Vagina (tissue), 2 donors: ENCODE results near the gene KRT14. TPM values are rescaled to one million over a fixed set of nuclear protein-coding genes. Genes with fewer than 3 reads are reported as not detected.

ENCODE experiments used
- DNase-seq, 2 donors: peaks; one replicate each; pipeline ENCODE4 v3.0.0-alpha.2; 2017; ENCODE audit errors: extremely low spot score in 2 of 2
- H3K27ac ChIP-seq: fragments of 200-600 bp; sonication (generic); one replicate; pipeline ENCODE4 v1.5.1; 2019
- H3K27me3 ChIP-seq: fragments of 200-600 bp; sonication (generic); one replicate; pipeline ENCODE4 v1.5.1; 2019
- H3K36me3 ChIP-seq, 2 donors: fragments of 200-600 bp; sonication (generic); one replicate each; pipeline ENCODE4 v1.5.1; 2017 to 2019
- H3K4me1 ChIP-seq: fragments of 200-600 bp; sonication (generic); one replicate; pipeline ENCODE4 v1.5.1; 2019
- H3K4me3 ChIP-seq, 2 donors: fragments of 200-600 bp; sonication (generic); 1 replicate in 1 of 2; 2 replicates in 1 of 2; pipeline ENCODE4 v1.5.1; 2016 to 2019
- H3K9me3 ChIP-seq: fragments of 200-600 bp; sonication (generic); one replicate; pipeline ENCODE4 v1.5.1; 2019
- POLR2A ChIP-seq, 2 donors: fragments of 450-650 bp; IDR thresholded peaks; one replicate each; pipeline ENCODE4 v1.6.1; 2017; ENCODE audit warnings: antibody characterized with exemption in 2 of 2, mild to moderate bottlenecking in 2 of 2, moderate library complexity in 2 of 2
- POLR2AphosphoS5 ChIP-seq, 2 donors: sonication (generic); formaldehyde crosslinking; IDR thresholded peaks; one replicate each; pipeline ENCODE4 v1.9.0; 2017; ENCODE audit warnings: antibody characterized with exemption in 2 of 2, mild to moderate bottlenecking in 2 of 2, low read depth in 1 of 2; ENCODE audit not compliant: insufficient read depth in 1 of 2
- intact Hi-C: fragments of 100-400 bp; cut with DNase I; formaldehyde crosslinking; loops from one replicate; pipeline ENCODE4 v1.15.1; 2023
- total RNA-seq: library from RNA; depleted of rRNA; stranded (reverse); fragments of >200 nt; gene quantifications from one replicate; pipeline ENCODE4 v1.2.3, GENCODE V29; 2016
- TF ChIP-seq, protein P1 (sequence below), 3 experiments: fragments of 450-650 bp in 2 of 3; fragments of 200-600 bp in 1 of 3; sonication (generic) in 1 of 3; IDR thresholded peaks; one replicate each; pipeline ENCODE4 v1.5.1; 2017 to 2019; ENCODE audit warnings: antibody characterized with exemption in 3 of 3, mild to moderate bottlenecking in 2 of 3, moderate library complexity in 2 of 3

KRT14 gene
- total RNA-seq, 1 donor from 2014 or later: 1,546 TPM

DNA sequence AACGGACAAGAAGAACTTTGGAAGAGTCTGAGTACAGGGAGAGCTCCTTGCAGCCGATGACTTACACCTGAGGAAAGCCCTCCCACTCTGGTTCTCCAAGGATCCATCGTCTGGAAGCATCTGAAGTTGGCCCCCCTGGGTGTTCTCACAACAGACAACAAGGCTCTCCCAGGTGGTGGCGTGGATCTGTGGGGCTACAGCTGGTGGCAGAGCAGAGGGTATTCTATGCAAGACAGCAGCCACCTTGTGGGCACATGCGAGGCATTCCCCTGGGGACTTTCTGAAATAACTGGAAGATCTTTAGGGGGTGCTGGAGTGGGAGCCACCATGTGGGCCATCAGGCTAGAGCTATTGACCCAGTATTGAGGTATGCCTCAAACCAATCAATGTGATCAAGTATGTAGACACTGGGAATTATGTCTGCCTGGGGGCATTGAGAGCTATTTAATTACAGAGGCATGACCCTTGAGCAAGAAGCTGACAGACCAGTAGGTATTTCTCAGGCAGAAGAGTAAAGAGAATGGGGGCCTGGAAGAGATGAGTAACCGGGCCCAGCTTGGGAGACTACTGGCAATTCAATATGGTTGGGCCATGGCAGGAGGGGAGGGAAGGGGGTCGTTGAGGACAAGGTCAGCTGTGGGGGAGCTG is 51.7 kb downstream of the KRT14 start:
- Histone ChIP-seq H3K36me3 (no peaks in the 10 kb centered on the region), H3K4me1 (peaks cover 24% of the 10 kb centered on the region), H3K4me3 (no peak overlapping the region), H3K9me3 (no peaks in the 10 kb centered on the region), H3K27ac (no peak overlapping the region), H3K27me3 (no peaks in the 10 kb centered on the region)
- intact Hi-C loops: no loop called here
- TF ChIP-seq, protein P1, sequence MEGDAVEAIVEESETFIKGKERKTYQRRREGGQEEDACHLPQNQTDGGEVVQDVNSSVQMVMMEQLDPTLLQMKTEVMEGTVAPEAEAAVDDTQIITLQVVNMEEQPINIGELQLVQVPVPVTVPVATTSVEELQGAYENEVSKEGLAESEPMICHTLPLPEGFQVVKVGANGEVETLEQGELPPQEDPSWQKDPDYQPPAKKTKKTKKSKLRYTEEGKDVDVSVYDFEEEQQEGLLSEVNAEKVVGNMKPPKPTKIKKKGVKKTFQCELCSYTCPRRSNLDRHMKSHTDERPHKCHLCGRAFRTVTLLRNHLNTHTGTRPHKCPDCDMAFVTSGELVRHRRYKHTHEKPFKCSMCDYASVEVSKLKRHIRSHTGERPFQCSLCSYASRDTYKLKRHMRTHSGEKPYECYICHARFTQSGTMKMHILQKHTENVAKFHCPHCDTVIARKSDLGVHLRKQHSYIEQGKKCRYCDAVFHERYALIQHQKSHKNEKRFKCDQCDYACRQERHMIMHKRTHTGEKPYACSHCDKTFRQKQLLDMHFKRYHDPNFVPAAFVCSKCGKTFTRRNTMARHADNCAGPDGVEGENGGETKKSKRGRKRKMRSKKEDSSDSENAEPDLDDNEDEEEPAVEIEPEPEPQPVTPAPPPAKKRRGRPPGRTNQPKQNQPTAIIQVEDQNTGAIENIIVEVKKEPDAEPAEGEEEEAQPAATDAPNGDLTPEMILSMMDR (IDR thresholded peaks at IDR 0.05): no peak
- TF ChIP-seq POLR2A (IDR thresholded peaks at IDR 0.05): no peak
- TF ChIP-seq POLR2AphosphoS5 (IDR thresholded peaks at IDR 0.05; ENCODE audit: insufficient read depth in 1 of 2, low read depth in 1 of 2): no peak
- DNase-seq: no peak

DNA sequence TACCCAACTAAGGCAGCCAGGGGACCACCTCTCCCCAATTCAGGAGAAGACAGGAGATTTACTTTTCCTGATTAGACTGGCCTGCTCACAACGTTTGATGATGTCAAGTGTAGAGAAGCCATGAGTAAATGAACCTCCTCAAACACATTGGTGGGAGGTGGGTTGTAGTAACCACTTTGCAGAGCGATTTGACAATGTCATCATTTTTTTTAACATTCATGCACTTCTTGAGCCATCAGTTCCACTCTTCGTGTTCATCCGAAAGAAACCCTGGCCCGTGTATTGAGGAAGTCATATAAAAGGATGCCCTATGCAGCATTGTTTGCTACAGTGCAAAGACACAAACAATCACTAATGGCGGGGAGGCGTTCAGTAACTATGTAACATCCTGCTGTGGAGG is 53.1 kb downstream of the KRT14 start:
- Histone ChIP-seq H3K4me3 (no peak overlapping the region), H3K9me3 (no peaks in the 10 kb centered on the region), H3K27ac (no peak overlapping the region), H3K36me3 (no peaks in the 10 kb centered on the region), H3K4me1 (peaks cover 38% of the 10 kb centered on the region), H3K27me3 (no peaks in the 10 kb centered on the region)
- intact Hi-C loops: no loop called here
- no peak for TF ChIP-seq POLR2A (IDR thresholded peaks at IDR 0.05)
- no peak for TF ChIP-seq POLR2AphosphoS5 (IDR thresholded peaks at IDR 0.05; ENCODE audit: insufficient read depth in 1 of 2, low read depth in 1 of 2)
- TF ChIP-seq, protein P1 (IDR thresholded peaks at IDR 0.05): no peak
- DNase-seq: no peak

DNA sequence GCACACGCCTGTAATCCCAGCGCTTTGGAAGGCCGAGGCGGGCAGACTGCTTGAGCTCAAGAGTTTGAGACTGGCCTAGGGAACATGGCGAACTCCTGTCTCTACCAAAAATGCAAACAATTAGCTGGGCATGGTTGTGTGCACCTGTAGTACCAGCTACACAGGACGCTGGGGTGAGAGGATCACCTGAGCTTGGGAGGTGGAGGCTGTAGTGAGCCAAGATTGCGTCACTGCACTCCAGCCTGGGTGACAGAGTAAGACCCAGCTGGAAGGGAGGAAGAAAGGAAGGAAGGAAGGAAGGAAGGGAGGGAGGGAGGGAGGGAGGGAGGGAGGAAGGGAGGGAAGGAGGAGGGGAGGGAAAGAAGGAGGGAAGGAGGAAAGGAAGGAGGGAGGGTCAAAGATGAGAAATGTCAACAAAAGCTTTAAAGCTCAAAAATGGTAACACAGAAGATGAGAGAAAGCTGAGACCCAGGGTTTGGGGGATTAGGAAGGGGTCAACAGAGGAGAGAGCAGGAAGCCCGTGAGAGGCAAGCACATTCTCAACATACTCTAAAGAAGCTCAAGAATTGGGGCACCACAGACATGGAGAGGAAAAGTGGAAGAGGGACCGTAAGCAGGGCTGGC is 53.6 kb downstream of the KRT14 start:
- intact Hi-C loops: no loop called here
- Histone ChIP-seq H3K36me3 (no peaks in the 10 kb centered on the region), H3K4me1 (peaks cover 44% of the 10 kb centered on the region), H3K4me3 (no peak overlapping the region), H3K27ac (no peak overlapping the region), H3K9me3 (no peaks in the 10 kb centered on the region), H3K27me3 (no peaks in the 10 kb centered on the region)
- TF ChIP-seq, protein P1 (IDR thresholded peaks at IDR 0.05): no peak
- TF ChIP-seq POLR2AphosphoS5 (IDR thresholded peaks at IDR 0.05; ENCODE audit: insufficient read depth in 1 of 2, low read depth in 1 of 2) (no peak), POLR2A (IDR thresholded peaks at IDR 0.05) (no peak)
- DNase-seq: no peak

Other genes starting within 250 kb of the KRT14 start
- 1.5 TPM for gene KRT33A, start 236.1 kb downstream of the KRT14 start, total RNA-seq
- gene KRT33B, start 217.1 kb downstream of the KRT14 start, total RNA-seq: not detected
- gene KRT34, start 204.6 kb downstream of the KRT14 start, total RNA-seq: 0.74 TPM
- not detected for gene KRT31, start 189.3 kb downstream of the KRT14 start, total RNA-seq
- gene KRT37, start 162.3 kb downstream of the KRT14 start, total RNA-seq: not detected
- not detected for gene KRT38, start 145.9 kb downstream of the KRT14 start, total RNA-seq
- gene KRT32, start 119.5 kb downstream of the KRT14 start, total RNA-seq: not detected
- gene KRT35, start 105.7 kb downstream of the KRT14 start, total RNA-seq: not detected
- gene KRT36, start 97.0 kb downstream of the KRT14 start, total RNA-seq: not detected
- 10,968 TPM for gene KRT13, start 81.3 kb downstream of the KRT14 start, total RNA-seq
- 931 TPM for gene KRT15, start 68.0 kb downstream of the KRT14 start, total RNA-seq
- gene KRT19, start 58.6 kb downstream of the KRT14 start, total RNA-seq: 198 TPM
- gene KRT9, start 14.8 kb downstream of the KRT14 start, total RNA-seq: not detected
- 872 TPM for gene KRT16, start 25.9 kb upstream of the KRT14 start, total RNA-seq
- gene KRT17, start 37.7 kb upstream of the KRT14 start, total RNA-seq: 165 TPM
- gene EIF1, start 102.0 kb upstream of the KRT14 start, total RNA-seq: 204 TPM
- not detected for gene GAST, start 125.4 kb upstream of the KRT14 start, total RNA-seq
- gene HAP1, start 147.7 kb upstream of the KRT14 start, total RNA-seq: 1.2 TPM
- 589 TPM for gene JUP, start 199.8 kb upstream of the KRT14 start, total RNA-seq
- 11.5 TPM for gene P3H4, start 225.1 kb upstream of the KRT14 start, total RNA-seq
- 53.5 TPM for gene FKBP10, start 226.1 kb upstream of the KRT14 start, total RNA-seq
- 71.5 TPM for gene NT5C3B, start 249.3 kb upstream of the KRT14 start, total RNA-seq